Parathyroid adenoma (tissue), 2 donors: ENCODE measurements around the gene NHSL1.

Experiments used
- H2AFZ ChIP-seq: fragments of 300-600 bp; sonication (generic); one replicate; pipeline ENCODE4 v1.7.0; 2017; ENCODE audit warnings: antibody characterized with exemption, mild to moderate bottlenecking
- H3K27ac ChIP-seq: fragments of 300-600 bp; sonication (generic); one replicate; pipeline ENCODE4 v1.7.0; 2017
- H3K27me3 ChIP-seq: fragments of 300-600 bp; sonication (generic); one replicate; pipeline ENCODE4 v1.7.0; 2017; ENCODE audit warnings: low read length; ENCODE audit not compliant: control insufficient read depth, insufficient read depth
- H3K36me3 ChIP-seq: fragments of 300-600 bp; sonication (generic); one replicate; pipeline ENCODE4 v1.7.0; 2017; ENCODE audit warnings: low read length; ENCODE audit not compliant: control insufficient read depth, insufficient read depth
- H3K4me1 ChIP-seq: fragments of 300-600 bp; sonication (generic); one replicate; pipeline ENCODE4 v1.7.0; 2017; ENCODE audit warnings: control low read depth
- H3K4me2 ChIP-seq: fragments of 300-600 bp; sonication (generic); one replicate; pipeline ENCODE4 v1.7.0; 2017; ENCODE audit warnings: low read length
- H3K4me3 ChIP-seq: fragments of 300-600 bp; sonication (generic); one replicate; pipeline ENCODE4 v1.7.0; 2017; ENCODE audit warnings: low read depth, low read length
- H3K79me2 ChIP-seq: fragments of 300-600 bp; sonication (generic); one replicate; pipeline ENCODE4 v1.7.0; 2017; ENCODE audit warnings: control low read depth
- H3K9ac ChIP-seq: fragments of 300-600 bp; sonication (generic); one replicate; pipeline ENCODE4 v1.7.0; 2017; ENCODE audit warnings: mild to moderate bottlenecking
- H3K9me3 ChIP-seq: fragments of 300-600 bp; sonication (generic); one replicate; pipeline ENCODE4 v1.7.0; 2017; ENCODE audit warnings: low read length; ENCODE audit not compliant: control insufficient read depth
- TF ChIP-seq, protein P1 (sequence below): fragments of 300-600 bp; sonication (generic); IDR thresholded peaks from one replicate; pipeline ENCODE4 v1.7.0; 2017; ENCODE audit warnings: antibody characterized with exemption, mild to moderate bottlenecking
- donor health status: primary hyperparathyroidism.

Gene NHSL1

GRCh38 chr6:138417493-138418117 lies 81.7 kb downstream of the NHSL1 start:
- no peaks in the 10 kb centered on the region for H3K36me3 ChIP-seq
- TF ChIP-seq, protein P1, sequence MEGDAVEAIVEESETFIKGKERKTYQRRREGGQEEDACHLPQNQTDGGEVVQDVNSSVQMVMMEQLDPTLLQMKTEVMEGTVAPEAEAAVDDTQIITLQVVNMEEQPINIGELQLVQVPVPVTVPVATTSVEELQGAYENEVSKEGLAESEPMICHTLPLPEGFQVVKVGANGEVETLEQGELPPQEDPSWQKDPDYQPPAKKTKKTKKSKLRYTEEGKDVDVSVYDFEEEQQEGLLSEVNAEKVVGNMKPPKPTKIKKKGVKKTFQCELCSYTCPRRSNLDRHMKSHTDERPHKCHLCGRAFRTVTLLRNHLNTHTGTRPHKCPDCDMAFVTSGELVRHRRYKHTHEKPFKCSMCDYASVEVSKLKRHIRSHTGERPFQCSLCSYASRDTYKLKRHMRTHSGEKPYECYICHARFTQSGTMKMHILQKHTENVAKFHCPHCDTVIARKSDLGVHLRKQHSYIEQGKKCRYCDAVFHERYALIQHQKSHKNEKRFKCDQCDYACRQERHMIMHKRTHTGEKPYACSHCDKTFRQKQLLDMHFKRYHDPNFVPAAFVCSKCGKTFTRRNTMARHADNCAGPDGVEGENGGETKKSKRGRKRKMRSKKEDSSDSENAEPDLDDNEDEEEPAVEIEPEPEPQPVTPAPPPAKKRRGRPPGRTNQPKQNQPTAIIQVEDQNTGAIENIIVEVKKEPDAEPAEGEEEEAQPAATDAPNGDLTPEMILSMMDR: no peak
- no peak overlapping the region for H3K4me3 ChIP-seq
- no peaks in the 10 kb centered on the region for H3K79me2 ChIP-seq
- H3K27me3 ChIP-seq: no peaks in the 10 kb centered on the region
- no peaks in the 10 kb centered on the region for H3K4me1 ChIP-seq
- H3K9me3 ChIP-seq: no peaks in the 10 kb centered on the region
- H2AFZ ChIP-seq: no peak overlapping the region
- no peak overlapping the region for H3K9ac ChIP-seq
- no peak overlapping the region for H3K27ac ChIP-seq
- H3K4me2 ChIP-seq: no peak overlapping the region

DNA sequence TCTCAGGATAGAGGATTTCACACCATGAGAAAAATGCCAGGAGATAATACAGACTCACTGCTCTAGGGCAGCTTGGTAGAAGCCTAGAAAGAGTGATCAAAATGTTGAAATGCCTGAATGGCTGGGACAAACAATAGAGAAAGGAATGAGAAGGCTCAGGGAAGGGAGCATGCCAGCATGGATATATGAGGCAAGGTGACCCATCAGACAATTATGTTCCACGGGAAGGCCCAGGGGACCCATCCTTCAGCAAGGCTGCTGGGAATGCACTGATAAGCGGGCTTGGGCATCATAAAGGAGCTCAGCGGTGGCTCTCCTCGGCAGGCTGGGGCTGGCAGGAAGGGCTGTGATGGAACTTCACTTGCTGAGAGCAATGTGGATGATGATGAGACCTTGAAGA lies 83.1 kb downstream of the NHSL1 start:
- Histone ChIP-seq H2AFZ (no peak overlapping the region), H3K27me3 (no peaks in the 10 kb centered on the region), H3K79me2 (no peaks in the 10 kb centered on the region), H3K9ac (no peak overlapping the region), H3K9me3 (no peaks in the 10 kb centered on the region), H3K27ac (no peak overlapping the region), H3K4me3 (no peak overlapping the region), H3K36me3 (no peaks in the 10 kb centered on the region), H3K4me1 (no peaks in the 10 kb centered on the region), H3K4me2 (no peak overlapping the region)
- TF ChIP-seq, protein P1: no peak

DNA sequence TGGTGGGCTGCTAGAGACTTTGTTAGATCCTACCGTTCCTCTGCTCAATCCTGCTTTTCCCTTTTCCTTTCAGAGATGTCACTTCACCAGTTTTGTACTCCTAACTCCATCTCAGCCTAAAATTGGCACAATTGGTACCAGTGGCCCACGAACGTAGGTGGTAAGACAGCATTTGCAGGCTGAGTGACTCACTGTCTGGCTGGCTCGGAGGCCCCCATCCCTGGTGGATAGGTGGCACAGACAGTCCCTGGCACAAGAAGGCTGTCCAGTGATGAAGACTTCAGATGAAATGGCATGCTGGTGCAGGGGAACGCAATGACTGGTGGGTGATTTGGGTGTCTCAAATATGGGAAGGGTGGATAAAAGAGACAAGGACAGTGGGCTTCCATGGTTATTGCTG lies 84.2 kb downstream of the NHSL1 start:
- no peak overlapping the region for H2AFZ ChIP-seq
- TF ChIP-seq, protein P1: no peak

DNA sequence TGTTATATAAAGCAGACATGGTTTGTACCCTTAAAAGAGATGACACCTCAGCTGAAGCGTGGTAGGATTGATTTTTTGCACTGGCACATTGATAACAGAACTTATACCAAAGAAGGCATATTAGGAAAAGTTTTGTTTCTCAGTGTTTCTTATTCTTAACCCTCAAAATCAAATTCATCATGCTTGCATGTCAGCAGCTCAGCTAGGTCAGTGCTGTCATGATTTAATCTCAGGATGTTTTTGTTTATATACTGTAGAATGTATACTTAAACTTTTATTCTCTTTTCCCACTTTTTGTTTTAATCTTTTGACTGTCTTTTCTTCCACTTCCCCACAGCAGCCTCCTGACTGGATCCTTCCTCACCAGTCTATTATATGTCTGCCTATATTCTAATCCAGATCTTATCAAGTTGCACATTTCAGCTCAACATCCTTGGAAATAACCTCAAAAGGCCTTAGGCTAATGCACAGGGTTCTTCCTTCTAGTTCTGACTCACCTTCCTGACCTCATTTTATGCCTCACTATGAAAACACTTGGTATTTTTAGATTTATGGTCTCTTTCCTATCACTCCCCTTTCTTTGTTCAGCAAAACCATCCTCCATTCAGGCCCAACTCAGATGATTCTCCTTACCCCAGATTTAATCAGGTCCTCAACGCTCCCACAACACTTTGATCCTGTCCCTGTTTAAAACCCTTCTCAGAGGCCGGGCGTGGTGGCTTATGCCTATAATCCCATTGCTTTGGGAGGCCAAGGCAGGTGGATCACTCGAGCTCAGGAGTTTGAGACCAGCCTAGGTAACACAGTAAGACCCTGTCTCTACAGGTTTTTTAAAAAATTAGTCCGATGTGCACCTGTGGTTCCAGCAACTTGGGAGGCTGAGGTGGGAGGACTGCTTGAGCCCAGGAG lies 88.1 kb downstream of the NHSL1 start:
- H3K36me3 ChIP-seq: no peaks in the 10 kb centered on the region
- H3K27ac ChIP-seq: no peak overlapping the region
- no peak overlapping the region for H3K4me2 ChIP-seq

More for the DNA sequence above, 84.2 kb downstream of the NHSL1 start:
- Histone ChIP-seq H3K9ac (no peak overlapping the region), H3K79me2 (no peaks in the 10 kb centered on the region), H3K36me3 (no peaks in the 10 kb centered on the region), H3K4me1 (no peaks in the 10 kb centered on the region), H3K27me3 (no peaks in the 10 kb centered on the region), H3K9me3 (no peaks in the 10 kb centered on the region), H3K4me3 (no peak overlapping the region), H3K27ac (no peak overlapping the region), H3K4me2 (no peak overlapping the region)

More for the DNA sequence above, 88.1 kb downstream of the NHSL1 start:
- Histone ChIP-seq H2AFZ (no peak overlapping the region), H3K4me1 (no peaks in the 10 kb centered on the region), H3K9ac (no peak overlapping the region), H3K9me3 (no peaks in the 10 kb centered on the region), H3K27me3 (no peaks in the 10 kb centered on the region), H3K4me3 (no peak overlapping the region), H3K79me2 (no peaks in the 10 kb centered on the region)
- TF ChIP-seq, protein P1: no peak
